Astrocyte (in vitro differentiated cells and primary cell): ENCODE data around the gene HMCN2.

Source experiments
- EZH2 ChIP-seq: IDR thresholded peaks from 2 replicates; pipeline ENCODE4 v1.6.1; 2012; ENCODE audit warnings: mild to moderate bottlenecking, low read length, inconsistent platforms; ENCODE audit not compliant: insufficient read depth
- TF ChIP-seq, protein P1 (sequence below): IDR thresholded peaks from 2 replicates; pipeline ENCODE4 v1.5.1; 2011; ENCODE audit warnings: low read depth, mild to moderate bottlenecking, inconsistent platforms, low read length, moderate library complexity; ENCODE audit not compliant: insufficient read depth

- TF ChIP-seq, protein P1, sequence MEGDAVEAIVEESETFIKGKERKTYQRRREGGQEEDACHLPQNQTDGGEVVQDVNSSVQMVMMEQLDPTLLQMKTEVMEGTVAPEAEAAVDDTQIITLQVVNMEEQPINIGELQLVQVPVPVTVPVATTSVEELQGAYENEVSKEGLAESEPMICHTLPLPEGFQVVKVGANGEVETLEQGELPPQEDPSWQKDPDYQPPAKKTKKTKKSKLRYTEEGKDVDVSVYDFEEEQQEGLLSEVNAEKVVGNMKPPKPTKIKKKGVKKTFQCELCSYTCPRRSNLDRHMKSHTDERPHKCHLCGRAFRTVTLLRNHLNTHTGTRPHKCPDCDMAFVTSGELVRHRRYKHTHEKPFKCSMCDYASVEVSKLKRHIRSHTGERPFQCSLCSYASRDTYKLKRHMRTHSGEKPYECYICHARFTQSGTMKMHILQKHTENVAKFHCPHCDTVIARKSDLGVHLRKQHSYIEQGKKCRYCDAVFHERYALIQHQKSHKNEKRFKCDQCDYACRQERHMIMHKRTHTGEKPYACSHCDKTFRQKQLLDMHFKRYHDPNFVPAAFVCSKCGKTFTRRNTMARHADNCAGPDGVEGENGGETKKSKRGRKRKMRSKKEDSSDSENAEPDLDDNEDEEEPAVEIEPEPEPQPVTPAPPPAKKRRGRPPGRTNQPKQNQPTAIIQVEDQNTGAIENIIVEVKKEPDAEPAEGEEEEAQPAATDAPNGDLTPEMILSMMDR, result no peak
- no peak for TF ChIP-seq EZH2
These were observed 23.5 kb downstream of the HMCN2 start for GRCh38 chr9:130288926-130289690.
